ENCODE measurements around the gene URAD.

DNA sequence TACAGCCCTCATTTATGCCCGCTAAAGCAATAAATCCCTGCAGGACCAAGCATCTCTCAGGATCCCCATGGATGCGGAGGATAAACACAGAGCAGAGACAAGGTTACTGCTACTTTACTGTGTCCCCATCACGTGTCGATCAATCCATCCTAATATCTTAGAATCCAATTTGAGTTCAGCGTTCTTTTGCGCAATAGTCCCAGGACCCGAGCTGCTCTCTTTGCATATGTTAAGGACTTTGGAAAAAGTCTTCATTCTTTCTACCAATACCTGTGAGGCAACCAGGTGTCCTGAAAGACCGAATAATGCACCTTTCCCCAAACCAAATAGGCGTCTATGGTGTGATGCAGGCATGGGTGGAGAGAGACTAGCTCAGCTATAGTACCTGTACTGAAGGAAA lies 38.0 kb upstream of the URAD start:
- TF ChIP-seq, protein P1, sequence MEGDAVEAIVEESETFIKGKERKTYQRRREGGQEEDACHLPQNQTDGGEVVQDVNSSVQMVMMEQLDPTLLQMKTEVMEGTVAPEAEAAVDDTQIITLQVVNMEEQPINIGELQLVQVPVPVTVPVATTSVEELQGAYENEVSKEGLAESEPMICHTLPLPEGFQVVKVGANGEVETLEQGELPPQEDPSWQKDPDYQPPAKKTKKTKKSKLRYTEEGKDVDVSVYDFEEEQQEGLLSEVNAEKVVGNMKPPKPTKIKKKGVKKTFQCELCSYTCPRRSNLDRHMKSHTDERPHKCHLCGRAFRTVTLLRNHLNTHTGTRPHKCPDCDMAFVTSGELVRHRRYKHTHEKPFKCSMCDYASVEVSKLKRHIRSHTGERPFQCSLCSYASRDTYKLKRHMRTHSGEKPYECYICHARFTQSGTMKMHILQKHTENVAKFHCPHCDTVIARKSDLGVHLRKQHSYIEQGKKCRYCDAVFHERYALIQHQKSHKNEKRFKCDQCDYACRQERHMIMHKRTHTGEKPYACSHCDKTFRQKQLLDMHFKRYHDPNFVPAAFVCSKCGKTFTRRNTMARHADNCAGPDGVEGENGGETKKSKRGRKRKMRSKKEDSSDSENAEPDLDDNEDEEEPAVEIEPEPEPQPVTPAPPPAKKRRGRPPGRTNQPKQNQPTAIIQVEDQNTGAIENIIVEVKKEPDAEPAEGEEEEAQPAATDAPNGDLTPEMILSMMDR (IDR thresholded peaks at IDR 0.05), result no peak
- TF ChIP-seq POLR2A (IDR thresholded peaks at IDR 0.05) (no peak), EP300 (IDR thresholded peaks at IDR 0.05; ENCODE audit: low read depth) (no peak)

Data from transverse colon (tissue), 3 donors.